CD4-positive, alpha-beta T cell treated with Interferon gamma for 1 hour (primary cell): ENCODE data around the gene SPRED2.

Experiments
- DNase-seq: peaks from one replicate; pipeline ENCODE4 v3.0.0-alpha.2; 2020

Gene SPRED2

DNA sequence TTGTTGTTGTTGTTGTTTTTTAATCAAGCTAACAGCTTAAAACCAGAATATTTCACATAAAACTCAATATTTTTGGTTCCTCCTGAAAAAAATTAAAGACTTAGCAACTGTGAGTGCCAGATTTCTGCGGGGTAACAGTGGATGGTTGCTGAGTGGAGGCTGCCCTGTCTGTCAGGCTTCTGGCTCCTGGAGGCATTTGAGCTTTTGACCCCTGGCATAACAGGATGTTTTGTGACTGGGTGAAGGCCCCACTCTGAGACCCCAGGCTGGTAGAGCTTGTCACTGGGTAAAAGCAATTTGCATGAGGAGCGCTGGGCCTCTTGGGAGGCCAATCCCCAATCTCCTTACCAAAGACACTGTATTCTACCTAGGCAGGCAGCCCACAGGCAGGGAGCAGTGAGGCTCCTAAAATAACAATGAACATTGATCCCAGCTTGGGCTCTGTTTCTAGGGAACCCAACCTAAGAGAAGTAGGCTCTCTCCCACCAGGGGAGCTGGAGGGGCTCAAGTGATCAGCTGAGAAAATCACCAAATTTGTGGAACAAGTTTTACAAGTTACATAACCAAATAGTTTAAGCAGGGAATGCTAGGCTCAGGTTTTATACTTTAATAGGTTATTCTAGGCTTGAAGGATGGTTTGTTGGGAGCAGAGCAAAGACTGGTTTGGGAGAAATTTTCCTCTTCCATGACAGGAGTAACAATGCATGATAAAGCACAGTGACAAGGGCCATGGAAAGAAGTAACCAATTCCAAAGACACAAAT, 5.9 kb upstream of the SPRED2 start:
- DNase-seq: no peak

DNA sequence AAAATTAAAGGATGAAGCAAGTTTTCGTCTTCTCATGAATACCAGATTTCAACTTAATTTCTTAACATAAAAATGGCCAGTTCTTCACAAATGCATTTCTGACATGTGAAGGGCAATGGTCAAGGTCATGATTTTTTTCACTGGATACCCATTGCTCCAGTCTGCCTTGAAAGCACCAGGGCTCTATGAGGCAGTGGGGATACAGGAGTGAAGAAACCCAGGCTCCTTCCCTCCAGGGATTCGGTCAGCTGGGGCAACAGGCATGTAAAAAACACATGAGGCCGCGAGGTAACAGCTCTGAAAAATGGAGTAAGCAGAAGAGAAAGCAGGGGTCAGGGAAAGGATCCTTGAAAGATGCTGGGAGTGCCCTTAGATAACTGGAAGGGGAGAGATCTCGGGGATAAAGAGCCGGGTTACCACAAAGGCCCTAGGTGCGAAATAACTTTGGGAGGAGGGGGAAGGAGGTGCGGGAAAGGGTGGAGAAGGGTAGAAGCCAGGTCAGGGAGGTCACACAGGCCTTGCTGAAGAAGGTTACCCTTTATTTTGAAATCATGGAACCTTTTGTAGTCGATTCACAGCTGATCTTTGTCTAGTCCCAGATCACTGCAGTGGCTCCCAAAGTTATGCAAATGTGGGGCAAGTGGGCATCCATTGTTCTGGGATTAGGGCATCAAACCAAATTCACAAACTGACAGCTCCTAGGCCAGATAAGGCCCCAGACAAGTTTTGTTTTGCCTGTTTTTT, 5.2 kb upstream of the SPRED2 start:
- DNase-seq: no peak

DNA sequence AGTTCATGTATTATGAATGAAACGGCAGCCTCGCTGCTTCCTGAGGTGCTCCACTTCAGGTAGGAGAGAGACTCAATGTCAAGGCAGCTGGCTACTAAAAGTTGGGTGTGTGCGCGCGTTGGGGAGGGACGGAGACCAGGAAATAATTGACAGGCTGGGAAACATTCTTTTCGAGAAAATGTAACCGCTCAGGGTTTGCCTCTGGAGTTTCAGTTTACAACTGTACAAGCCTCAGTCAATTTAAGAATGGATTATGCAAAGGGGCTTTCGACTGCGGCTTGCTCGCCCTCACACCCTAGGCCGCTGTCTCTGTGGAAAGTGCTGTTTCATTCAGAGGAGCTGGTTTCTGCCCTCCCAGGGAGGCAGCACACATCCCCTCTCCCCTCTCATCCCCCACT, 4.4 kb upstream of the SPRED2 start:
- no peak for DNase-seq

DNA sequence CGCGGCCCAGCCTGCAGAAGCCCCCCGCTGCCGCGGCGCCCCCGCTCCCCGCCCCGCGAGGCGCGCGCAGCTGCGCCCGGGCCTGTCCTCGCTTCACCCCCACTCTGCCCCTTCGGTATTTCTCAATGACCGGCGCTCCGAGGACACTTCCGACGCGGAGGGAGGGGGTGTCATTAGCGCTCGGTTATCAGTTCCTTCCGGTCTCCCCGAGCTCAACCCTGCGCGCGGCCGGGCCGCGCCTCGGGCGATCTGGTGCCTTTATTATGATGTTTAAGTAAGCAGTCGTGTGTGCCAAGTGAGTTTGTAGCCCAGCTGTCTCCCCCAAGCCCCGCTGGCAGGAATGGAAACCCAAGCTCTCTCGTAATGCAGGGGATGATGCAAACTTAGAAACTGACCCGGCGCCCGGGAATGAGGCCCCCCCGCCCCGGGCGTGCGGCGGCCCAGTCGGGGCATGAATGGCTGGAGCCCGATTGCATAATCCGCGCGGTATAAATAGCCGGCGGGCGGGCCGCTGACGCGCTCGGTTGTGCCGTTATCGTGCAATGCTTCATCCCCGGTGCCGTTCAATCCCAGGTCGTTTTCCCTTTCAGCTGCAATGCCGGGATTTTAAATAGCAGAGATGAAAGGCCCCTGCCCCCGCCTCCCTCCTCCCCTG, 3.9 kb upstream of the SPRED2 start:
- DNase-seq: peak; percentile 64

DNA sequence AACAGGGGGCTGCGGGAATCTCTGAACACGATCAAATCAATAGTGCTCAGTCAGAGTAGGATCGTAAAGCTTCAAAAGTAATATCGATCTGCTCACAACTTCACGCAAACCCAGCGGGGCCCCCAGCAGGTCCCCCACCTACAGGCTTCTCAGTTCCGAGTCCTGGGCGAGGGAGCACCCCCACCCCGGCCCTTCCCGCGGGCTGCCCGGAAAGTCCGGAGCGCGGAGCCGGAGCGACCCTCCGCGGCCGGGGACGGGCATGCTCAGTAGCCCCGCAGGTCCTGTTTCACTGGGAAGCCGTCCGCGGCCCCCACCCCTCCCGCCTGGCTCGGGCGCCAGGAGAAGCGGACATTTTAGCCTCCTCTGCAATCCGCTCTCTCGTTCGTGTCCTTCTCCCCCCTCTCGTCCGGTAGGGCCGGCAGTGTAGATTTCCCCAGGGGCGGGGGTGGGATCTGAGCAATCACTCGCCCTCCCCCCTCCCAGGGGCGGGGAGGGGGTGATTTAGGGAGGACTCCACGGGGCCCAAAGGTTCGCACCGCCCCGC, 3.3 kb upstream of the SPRED2 start:
- peak; percentile 29 for DNase-seq

DNA sequence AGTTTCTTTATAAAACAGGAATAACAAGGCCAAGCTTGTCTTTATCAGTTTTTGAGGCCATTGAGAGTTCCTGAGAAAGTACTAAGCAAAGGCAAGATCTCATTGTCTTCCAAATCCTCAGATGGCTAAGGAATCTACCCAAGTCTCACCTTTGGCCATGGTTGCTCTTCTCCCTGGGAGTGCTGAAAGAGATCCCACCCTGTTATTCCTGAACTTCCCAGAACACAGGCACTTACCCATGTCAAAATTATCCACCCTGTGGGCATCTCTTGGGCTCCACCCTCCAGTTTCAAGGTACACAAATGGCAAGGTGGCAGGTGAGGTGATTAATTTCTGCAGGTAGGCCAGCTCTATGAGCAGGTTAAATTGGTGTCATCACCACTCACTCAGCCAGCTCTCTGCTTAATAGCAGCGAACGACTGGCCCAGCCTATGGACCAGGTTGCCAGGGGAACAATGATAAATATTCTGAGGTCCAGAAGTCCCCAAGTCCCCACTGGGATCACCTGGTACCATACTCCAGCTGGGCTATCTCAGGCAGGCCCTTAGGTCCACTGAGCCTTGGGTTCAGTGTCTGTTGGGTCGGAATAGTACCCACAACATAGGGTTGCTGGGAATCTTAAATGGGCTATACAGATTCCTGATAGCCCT, 2.3 kb upstream of the SPRED2 start:
- no peak for DNase-seq

DNA sequence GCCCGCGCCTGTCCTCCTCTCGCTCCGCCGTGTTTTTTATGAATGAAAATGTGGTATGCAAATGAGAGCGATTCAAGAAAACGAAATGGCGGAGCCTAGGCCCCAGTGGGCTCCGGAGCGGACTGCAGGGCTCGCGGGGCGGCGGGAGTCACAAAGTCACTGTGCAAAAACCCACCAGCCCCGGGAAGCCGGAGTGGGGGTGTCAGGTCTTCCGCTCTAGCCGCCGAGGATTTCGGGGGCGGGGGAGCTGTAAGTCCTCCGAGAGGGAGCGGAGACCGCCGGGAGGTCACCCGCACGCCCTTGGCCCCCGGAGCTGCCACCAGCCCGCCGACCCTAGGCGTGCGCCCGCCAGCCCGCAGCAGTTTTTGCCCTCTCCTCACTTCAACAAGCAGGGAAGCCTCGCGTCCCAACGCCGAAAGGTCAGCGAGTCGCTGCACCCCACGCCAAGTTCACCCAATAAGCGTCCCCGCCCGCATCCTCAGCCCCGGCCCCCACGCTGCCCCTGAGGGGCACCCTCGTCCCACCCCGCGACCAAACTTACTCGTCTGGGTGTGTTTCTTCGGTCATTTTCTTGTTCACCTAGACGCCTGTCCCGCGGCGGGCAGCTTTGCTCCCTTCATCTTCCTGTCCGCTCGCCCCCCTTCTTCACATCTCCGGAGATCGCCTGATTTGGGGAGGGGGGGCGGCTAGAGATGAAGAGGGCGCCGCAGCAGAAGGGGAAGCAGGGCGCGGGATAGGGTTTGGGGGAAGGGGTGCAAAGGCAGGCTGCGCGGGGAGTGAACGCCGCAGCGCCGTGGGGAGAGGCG, 775 bp downstream of the SPRED2 start:
- DNase-seq: peak; percentile 25

DNA sequence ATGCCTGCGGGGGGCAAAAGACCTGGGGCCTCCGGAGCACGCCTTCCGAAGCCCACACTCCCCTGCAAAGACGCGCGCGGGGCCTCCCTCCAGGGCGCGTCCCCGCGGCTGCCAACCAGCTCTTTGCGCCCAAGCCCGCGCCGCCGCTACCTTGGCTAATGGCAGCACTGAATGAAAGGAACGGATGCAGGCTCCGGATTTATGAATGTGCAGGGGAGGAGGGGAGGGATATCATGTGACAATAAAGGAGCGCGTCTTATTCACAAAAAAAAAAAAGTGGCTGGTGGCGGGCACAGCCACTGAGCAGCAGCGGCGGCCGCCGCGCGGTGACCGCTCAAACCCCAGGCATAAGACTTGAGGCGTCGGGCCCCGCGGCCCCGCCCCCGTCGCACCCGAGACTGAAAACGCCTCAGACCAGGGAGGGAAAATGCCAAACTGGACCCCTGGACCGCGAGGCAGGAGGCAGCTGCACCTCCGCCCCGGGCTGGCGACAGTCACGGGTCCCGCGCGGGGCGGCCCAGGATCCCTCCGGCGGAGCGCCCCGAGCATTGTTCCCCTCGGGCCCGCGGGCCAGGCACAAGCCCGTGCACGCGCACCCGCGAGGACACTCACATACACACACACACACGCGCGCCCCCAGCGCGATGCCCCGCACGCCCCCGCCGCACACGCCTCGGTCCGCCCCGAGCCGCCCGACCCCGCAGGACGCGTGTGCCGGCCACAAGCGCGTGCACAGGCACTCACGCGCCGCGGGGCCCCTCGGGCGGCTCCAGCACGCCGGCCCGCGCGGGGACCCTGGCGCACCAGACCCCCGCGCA, 1.6 kb downstream of the SPRED2 start:
- peak; percentile 60 for DNase-seq

DNA sequence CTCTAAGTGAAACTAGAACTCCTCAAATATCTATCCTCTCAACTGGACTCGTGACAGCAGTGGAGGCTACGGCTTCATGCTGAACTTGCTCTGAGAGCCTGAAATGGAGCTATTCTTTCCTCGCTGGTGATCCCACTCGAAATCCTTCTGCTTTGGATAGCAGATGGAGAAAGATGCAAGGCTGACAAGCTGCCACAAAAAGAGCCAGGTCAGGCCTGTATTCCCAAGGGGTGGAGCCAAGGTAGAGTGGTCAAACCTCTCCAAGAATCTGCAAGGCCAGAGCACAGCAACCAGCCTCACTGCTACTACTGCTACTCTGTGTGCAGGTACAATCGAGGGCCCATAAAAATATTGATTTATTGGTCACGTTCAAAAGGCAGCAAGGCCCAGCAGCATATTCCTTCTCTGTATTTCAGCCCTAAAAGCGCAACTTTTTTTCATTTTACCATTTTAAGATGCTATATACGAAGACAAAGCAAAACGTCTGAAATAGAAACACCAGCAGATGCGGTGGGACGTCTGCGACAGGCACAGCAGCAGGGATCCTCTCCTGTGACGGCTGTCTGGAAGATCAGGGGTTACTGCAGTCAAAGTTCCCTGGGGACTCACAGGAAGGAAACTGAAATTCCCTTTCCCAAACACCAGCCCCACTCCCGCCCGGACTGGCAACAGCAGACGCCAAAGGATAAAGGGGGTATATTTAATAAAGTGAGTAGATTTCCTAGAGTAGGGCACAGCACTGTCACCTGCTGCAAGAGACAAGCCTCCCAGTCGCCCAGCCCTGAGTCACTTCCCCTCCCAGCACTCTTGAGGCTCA, 2.4 kb downstream of the SPRED2 start:
- DNase-seq: no peak

DNA sequence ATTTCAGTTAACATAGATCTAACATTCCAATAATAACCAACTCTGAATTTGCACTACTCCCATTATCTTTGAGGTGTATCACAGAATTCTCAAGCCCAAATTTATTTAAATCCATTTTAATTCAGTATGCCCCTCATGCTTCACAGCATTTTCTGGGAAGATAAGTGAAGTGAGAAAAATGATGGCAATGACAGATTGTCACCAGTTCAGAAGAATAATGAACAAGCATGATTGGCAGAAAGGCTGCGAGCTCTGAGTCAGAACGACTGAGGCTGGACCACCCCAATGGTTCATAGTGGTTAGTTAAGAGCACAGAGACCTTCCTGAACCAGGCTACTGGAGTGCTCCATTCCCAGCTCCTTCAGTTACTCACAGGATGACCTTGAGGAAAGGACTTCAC, 4.9 kb downstream of the SPRED2 start:
- DNase-seq: no peak

DNA sequence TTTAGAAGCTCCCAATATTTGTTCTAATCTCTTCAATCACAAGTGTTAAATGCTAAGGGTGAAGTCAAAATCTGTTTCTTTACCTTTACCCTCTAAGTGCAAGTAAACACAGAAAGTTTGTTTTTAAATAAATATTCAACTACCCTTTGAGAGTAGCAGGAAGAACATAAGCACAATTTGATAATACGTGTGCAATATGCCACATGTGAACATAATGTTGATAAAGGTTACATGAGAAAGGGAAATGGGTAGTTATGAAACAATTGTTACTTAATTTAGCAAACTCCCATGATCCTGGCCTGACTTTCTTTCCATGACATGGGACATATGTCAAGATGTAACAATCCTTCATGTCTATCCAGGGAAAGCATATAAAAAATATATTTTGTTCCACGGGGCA, 7.1 kb downstream of the SPRED2 start:
- DNase-seq: no peak

DNA sequence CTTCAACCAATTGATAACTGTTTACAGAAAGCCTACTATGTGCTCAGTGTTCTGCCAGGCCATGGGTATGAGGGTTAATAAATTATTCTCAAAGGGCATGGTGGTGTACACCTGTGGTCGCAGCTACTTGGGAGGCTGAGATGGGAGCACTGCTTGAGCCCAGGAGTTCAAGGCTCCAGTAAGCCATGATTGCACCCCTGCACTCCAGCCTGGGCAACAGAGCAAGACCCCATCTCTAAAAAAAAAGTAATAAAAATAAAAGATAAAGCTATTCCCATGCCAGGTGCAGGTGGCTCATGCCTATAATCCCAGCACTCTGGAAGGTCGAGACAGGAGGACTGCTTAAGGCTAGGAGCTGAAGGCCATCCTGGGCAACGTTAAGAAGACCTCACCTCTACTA, 8.0 kb downstream of the SPRED2 start:
- DNase-seq: no peak

DNA sequence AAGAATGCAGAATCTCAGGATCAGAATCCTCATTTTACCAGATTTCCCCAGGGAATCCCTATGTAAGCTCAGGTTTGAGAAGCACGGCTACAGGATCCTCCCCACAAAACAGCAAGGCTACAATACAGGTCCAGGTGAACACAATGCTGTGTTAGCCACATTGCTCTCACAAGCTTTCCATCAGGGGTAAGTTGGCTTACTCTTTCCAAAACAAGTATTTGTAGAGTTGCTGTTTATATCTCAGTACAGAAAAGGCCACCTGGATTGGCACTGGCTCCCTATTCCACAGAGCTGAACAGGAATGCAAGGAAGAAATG, 11.0 kb downstream of the SPRED2 start:
- no peak for DNase-seq

DNA sequence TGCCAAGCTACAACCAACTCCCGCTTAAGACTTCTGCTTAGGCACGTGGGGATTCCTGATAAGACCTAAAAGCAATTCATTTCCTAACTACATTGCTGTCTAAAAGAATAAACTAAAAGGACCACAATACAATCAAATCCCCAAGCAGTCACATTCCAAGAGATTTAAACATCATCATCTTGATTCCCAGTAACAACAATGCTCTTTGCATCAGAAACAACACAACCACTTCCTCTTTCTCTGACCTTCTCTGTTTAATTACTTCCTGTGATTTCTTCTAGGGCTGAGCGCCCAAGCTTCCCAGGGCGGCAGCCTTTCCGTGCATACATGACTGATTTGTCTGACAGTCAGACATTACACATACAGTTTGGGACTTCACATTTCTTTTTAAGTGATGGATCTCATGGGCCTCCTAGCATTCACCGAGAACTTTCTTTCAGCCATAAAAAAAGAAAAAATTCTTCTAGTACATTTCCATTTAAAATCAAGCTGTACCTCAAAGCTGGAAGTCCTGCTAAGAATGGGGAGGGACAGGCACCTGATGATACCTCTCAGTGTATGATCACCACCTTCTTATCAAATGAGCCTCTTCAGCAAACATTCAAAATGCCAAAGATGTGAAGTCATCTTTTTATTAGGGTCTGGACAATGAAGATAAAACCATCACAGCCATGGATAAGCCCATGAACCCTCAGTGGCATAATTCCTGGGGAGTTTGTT, 11.5 kb downstream of the SPRED2 start:
- DNase-seq: peak; percentile 48

DNA sequence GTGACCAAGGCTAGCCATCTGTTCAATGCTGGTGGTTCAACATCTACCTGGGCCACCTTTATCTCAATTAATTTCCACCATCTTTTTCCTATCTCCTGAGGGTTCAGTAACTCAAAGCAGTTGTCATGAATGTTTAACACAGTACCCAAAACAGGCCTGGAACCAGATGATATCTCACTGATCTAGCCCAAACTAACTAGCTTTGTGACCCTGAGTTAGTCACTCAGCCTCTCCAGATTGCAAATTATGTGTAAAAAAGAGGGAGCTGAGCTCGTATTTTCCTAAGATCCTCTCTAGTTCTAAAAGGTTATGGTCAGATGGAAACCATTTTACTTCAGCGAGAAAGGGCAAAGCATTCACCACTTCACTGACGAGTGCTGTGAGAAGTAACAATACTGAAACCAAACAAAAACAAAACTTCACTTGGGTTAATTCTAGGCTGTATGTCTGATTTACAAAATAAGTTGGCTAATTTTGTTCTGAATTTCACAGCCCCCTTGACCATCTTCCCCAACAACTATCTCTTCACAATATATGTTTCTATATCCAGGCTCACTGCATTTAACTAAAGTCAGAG, 14.8 kb downstream of the SPRED2 start:
- no peak for DNase-seq

DNA sequence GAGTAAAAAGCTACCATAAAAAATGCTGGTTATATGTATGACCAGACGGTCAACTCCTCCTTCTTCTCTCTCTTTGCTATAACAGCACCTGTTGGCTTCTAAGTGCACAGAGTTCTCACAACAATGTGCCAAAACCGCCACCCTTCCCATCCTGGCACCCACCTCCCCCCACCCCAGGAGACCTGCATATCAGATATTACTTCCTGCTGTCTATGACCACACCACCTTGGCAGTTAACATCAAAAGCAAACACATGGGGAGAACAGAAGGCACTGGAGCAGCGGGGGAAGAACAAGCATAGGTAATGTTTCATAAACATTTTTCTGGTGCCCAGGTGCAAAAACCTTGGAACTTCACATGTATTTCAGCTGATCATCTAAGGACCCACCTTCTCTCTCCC, 15.5 kb downstream of the SPRED2 start:
- DNase-seq: no peak

DNA sequence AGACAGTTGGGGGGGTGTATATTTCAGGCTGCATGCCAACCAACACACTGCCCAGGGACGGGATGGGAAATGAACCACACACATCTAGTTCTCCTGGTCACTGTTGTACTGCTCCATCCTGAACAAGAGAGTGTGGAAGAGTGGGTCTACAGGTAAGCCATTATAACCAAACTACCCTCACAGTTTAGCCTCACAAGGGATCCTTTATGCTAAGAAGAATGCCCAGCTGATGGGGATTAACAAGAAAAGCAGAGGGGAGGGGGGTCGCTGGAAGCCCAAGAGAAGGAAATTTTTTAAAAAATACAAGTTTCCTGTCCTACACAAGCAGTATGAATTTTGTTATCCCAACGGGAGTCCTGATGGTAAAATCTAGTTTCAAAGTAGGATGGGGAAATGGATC, 16.1 kb downstream of the SPRED2 start:
- DNase-seq: no peak

DNA sequence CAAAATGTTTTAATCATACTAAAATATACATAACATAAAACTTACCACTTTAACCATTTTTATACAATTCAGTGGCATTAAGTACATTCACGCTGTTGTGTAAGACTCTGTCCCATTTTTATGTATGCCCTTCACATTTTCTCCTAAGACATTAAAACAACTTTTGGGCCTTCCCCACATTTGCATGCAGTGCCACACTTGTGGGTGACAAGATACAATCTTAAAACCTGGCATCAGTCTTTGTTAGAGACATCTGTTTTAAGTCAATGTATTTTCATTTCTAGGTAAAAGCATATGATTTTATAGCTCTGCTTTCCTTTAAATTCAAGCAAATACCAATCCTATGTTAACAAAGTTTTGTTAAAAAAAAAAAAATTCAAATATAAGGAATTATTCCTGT, 17.3 kb downstream of the SPRED2 start:
- no peak for DNase-seq

DNA sequence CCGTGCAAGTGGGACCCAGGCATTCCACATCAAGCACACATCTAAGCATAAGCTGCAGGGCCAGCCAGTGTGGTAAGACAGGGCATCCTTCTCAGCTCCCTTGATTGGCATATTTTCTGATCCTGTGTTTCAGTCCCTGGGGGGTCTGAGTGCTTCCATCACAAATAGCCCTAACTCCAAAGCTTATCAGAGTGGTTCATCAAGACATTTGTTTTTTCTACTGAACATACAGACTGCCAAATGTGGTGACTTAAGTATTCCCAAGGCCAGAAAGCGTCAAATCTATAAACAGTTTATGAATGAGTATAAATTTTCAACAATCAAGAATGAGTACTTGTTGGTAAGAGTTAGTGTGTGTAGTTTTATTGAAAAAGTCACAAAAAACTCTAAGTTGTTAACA, 18.8 kb downstream of the SPRED2 start:
- no peak for DNase-seq

DNA sequence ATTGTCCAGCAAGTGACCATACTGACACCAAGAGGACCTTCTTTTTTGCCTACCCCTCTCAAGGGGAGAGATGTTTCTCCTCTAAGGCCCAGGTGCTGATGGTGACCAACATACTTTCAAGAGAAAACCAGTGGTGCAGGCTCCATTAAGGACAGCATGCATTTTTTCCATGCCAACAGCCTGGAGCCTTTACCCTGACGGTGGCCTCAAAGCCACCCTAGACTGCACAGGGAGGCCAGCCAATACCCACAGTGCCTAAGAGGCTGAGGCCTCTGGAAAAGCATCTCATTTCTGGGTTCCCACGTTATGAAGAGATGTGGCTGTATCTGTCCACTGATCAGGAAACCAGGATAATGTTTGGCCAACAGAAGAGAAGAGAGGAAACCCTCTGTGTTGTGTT, 19.3 kb downstream of the SPRED2 start:
- DNase-seq: no peak
